ENCODE measurements around the gene SKAP2.
"Not testable (repeated sequence)": the region's sequence is repeated elsewhere in the genome, so short reads cannot be mapped to it uniquely, and the experiment has no call there.

SKAP2 gene

DNA sequence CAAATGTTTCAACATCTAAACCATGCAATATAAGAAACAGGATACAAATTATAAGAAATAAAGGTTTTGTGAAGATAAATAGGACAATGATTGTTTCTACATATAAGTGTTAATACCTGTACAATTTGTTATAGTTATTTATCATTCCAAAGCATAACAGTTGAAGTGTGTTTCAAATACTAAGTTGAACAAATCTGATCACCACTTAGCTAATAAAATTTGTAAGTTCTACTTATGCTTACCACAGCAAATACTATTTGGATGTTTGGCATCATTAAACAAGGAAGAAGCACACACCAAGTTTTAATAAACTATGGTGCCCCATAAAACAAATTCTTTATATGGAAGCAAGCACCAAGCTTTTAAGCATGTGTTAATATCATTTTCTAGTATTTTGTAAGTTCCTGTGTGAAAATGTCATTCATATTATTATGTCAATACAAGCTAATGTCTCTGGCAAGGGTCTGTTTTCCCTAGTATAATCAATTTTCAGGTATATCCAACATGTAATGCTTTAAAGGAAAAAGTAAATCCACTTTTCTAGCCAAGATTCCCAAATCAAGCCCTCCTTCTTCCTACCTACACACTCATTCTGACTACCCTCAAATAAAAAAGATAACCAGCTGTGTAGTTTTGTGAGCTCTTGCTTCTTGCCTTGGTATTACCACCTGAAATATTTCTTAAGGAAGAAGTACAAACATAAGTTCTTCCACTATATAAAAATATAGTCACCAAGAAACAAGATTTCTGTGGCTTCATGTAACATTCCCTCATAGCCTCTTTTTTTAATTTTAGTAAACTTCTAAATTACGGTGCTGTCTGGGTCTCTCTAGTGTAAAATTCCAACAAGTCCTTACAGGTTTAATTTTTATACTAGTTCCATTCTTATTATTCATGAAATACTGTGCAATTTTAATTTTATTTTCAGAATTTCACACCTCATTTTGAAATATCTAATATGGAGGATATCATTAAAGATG is 9.2 kb downstream of the SKAP2 start:
- Histone ChIP-seq H3K9ac (ENCODE audit: low read length) (no peak overlapping the region), H3K36me3 (ENCODE audit: control insufficient read depth, insufficient read depth, low read length) (no peaks in the 10 kb centered on the region), H3K27me3 (ENCODE audit: control insufficient read depth, insufficient read depth, low read length) (no peaks in the 10 kb centered on the region), H3K4me3 (ENCODE audit: low read length) (no peak overlapping the region), H3K27ac (ENCODE audit: low read depth, low read length) (no peak overlapping the region), H3K4me1 (ENCODE audit: control insufficient read depth, insufficient read depth, low read length) (no peaks in the 10 kb centered on the region)

- Histone ChIP-seq H3K27ac (ENCODE audit: low read depth, low read length) (no peak overlapping the region), H3K4me1 (ENCODE audit: control insufficient read depth, insufficient read depth, low read length) (no peaks in the 10 kb centered on the region), H3K27me3 (ENCODE audit: control insufficient read depth, insufficient read depth, low read length) (no peaks in the 10 kb centered on the region), H3K36me3 (ENCODE audit: control insufficient read depth, insufficient read depth, low read length) (no peaks in the 10 kb centered on the region), H3K4me3 (ENCODE audit: low read length) (no peak overlapping the region), H3K9ac (ENCODE audit: low read length) (no peak overlapping the region)
Observed at GRCh38 chr7:26853788-26854393, 10.5 kb downstream of the SKAP2 start.

DNA sequence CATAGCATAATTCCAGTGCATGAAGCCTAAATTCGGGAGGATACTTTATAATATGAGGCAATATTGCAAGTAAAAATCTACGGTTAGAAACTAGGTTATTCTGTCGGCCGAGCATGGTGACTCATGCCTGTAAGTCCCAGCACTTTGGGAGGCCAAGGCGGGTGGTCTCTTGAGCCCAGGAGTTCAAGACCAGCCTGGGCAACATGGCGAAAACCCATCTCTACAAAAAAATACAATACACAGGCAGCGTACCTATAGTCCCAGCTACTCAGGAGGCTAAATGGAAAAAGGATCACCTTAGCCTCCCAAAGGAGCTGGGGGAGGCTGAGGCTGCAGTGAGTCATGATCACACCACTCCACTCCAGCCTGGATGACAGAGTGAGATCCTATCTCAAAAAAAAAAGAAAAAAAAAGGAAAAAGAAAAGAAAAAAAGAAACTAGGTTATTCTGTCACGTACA is 14.2 kb downstream of the SKAP2 start:
- Histone ChIP-seq H3K9ac (ENCODE audit: low read length) (no peak overlapping the region), H3K4me3 (ENCODE audit: low read length) (no peak overlapping the region), H3K27me3 (ENCODE audit: control insufficient read depth, insufficient read depth, low read length) (no peaks in the 10 kb centered on the region), H3K27ac (ENCODE audit: low read depth, low read length) (no peak overlapping the region), H3K36me3 (ENCODE audit: control insufficient read depth, insufficient read depth, low read length) (no peaks in the 10 kb centered on the region), H3K4me1 (ENCODE audit: control insufficient read depth, insufficient read depth, low read length) (no peaks in the 10 kb centered on the region)

GRCh38 chr7:26843705-26844104 is 20.7 kb downstream of the SKAP2 start:
- no peaks in the 10 kb centered on the region for H3K27me3 ChIP-seq (ENCODE audit: control insufficient read depth, insufficient read depth, low read length)

GRCh38 chr7:26842897-26843296 is 21.5 kb downstream of the SKAP2 start:
- Histone ChIP-seq H3K4me3 (ENCODE audit: low read length) (no peak overlapping the region), H3K36me3 (ENCODE audit: control insufficient read depth, insufficient read depth, low read length) (no peaks in the 10 kb centered on the region), H3K27me3 (ENCODE audit: control insufficient read depth, insufficient read depth, low read length) (no peaks in the 10 kb centered on the region), H3K4me1 (ENCODE audit: control insufficient read depth, insufficient read depth, low read length) (no peaks in the 10 kb centered on the region), H3K9ac (ENCODE audit: low read length) (no peak overlapping the region), H3K27ac (ENCODE audit: low read depth, low read length) (no peak overlapping the region)

More at GRCh38 chr7:26843705-26844104, 20.7 kb downstream of the SKAP2 start:
- Histone ChIP-seq H3K27ac (ENCODE audit: low read depth, low read length) (no peak overlapping the region), H3K4me3 (ENCODE audit: low read length) (no peak overlapping the region), H3K9ac (ENCODE audit: low read length) (no peak overlapping the region), H3K36me3 (ENCODE audit: control insufficient read depth, insufficient read depth, low read length) (no peaks in the 10 kb centered on the region), H3K4me1 (ENCODE audit: control insufficient read depth, insufficient read depth, low read length) (no peaks in the 10 kb centered on the region)

- Histone ChIP-seq H3K27me3 (ENCODE audit: control insufficient read depth, insufficient read depth, low read length) (no peaks in the 10 kb centered on the region), H3K36me3 (ENCODE audit: control insufficient read depth, insufficient read depth, low read length) (no peaks in the 10 kb centered on the region), H3K27ac (ENCODE audit: low read depth, low read length) (no peak overlapping the region), H3K4me3 (ENCODE audit: low read length) (no peak overlapping the region), H3K4me1 (ENCODE audit: control insufficient read depth, insufficient read depth, low read length) (no peaks in the 10 kb centered on the region), H3K9ac (ENCODE audit: low read length) (no peak overlapping the region)
Observed at GRCh38 chr7:26841003-26841739, 23.2 kb downstream of the SKAP2 start.

DNA sequence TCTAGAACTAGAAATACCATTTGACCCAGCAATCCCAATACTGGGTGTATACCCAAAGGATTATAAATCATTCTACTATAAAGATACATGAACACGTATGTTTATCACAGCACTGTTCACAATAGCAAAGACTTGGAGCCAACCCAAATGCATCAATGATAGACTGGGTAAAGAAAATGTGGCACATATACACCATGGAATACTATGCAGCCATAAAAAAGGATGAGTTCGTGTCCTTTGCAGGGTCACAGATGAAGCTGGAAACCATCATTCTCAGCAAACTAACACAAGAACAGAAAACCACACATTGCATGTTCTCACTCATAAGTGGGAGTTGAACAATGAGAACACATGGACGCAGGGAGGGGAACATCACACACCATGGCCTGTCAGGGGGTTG is 27.6 kb downstream of the SKAP2 start:
- H3K9ac ChIP-seq (ENCODE audit: low read length); H3K27ac ChIP-seq (ENCODE audit: low read depth, low read length); H3K27me3 ChIP-seq (ENCODE audit: control insufficient read depth, insufficient read depth, low read length); H3K4me3 ChIP-seq (ENCODE audit: low read length); H3K36me3 ChIP-seq (ENCODE audit: control insufficient read depth, insufficient read depth, low read length); H3K4me1 ChIP-seq (ENCODE audit: control insufficient read depth, insufficient read depth, low read length): not testable (repeated sequence)

GRCh38 chr7:26815426-26815825 is 49.0 kb downstream of the SKAP2 start:
- H3K9ac ChIP-seq (ENCODE audit: low read length) = no peak overlapping the region
- H3K27ac ChIP-seq (ENCODE audit: low read depth, low read length) = no peak overlapping the region
- H3K4me1 ChIP-seq (ENCODE audit: control insufficient read depth, insufficient read depth, low read length) = no peaks in the 10 kb centered on the region
- no peak overlapping the region for H3K4me3 ChIP-seq (ENCODE audit: low read length)
- no peaks in the 10 kb centered on the region for H3K36me3 ChIP-seq (ENCODE audit: control insufficient read depth, insufficient read depth, low read length)
- no peaks in the 10 kb centered on the region for H3K27me3 ChIP-seq (ENCODE audit: control insufficient read depth, insufficient read depth, low read length)

DNA sequence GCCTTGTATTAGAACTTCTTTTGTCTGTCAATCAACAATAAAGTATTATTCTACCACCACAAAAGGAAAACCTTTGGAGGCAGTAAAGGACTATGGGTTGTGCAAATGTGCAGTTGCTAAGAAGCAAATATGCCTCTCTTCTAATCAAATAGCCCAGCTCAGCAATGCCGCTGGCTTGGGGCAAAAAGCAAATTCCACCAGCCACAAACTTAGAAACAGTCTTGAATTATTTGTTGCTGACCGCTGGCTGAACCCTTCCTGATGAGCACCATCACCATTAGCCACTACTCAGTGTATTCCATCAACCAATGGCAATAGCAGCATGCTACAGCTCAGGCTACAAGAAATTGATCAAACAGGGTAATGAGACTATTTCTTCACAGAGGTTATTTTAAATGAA is 51.0 kb downstream of the SKAP2 start:
- no peak overlapping the region for H3K4me3 ChIP-seq (ENCODE audit: low read length)
- no peak overlapping the region for H3K27ac ChIP-seq (ENCODE audit: low read depth, low read length)
- H3K36me3 ChIP-seq (ENCODE audit: control insufficient read depth, insufficient read depth, low read length) = no peaks in the 10 kb centered on the region
- H3K27me3 ChIP-seq (ENCODE audit: control insufficient read depth, insufficient read depth, low read length) = no peaks in the 10 kb centered on the region
- no peak overlapping the region for H3K9ac ChIP-seq (ENCODE audit: low read length)
- H3K4me1 ChIP-seq (ENCODE audit: control insufficient read depth, insufficient read depth, low read length) = no peaks in the 10 kb centered on the region

DNA sequence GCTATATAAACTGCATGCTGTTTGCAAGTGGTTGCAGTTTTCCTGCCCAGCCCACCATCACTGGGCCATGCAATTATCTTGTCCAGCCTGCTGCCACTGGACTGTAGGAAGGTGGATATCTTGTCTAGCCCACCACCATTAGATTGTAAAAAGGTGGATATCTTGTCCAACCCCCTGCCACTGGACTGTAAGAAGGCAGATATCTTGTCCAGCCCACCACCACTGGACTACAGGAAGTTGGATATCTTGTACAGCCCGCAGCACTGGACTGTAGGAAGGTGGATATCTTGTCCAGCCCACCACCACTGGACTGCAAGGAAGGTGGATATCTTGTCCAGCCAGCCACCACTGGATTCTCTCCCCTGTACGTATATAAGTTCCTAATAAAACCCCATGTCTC is 69.8 kb downstream of the SKAP2 start:
- Histone ChIP-seq H3K27me3 (ENCODE audit: control insufficient read depth, insufficient read depth, low read length) (no peaks in the 10 kb centered on the region), H3K27ac (ENCODE audit: low read depth, low read length) (no peak overlapping the region), H3K4me3 (ENCODE audit: low read length) (no peak overlapping the region), H3K9ac (ENCODE audit: low read length) (no peak overlapping the region), H3K36me3 (ENCODE audit: control insufficient read depth, insufficient read depth, low read length) (no peaks in the 10 kb centered on the region), H3K4me1 (ENCODE audit: control insufficient read depth, insufficient read depth, low read length) (no peaks in the 10 kb centered on the region)

- Histone ChIP-seq H3K27me3 (ENCODE audit: control insufficient read depth, insufficient read depth, low read length) (no peaks in the 10 kb centered on the region), H3K4me1 (ENCODE audit: control insufficient read depth, insufficient read depth, low read length) (no peaks in the 10 kb centered on the region), H3K36me3 (ENCODE audit: control insufficient read depth, insufficient read depth, low read length) (no peaks in the 10 kb centered on the region), H3K27ac (ENCODE audit: low read depth, low read length) (no peak overlapping the region), H3K4me3 (ENCODE audit: low read length) (no peak overlapping the region), H3K9ac (ENCODE audit: low read length) (no peak overlapping the region)
Observed at GRCh38 chr7:26792576-26792975, 71.8 kb downstream of the SKAP2 start.

DNA sequence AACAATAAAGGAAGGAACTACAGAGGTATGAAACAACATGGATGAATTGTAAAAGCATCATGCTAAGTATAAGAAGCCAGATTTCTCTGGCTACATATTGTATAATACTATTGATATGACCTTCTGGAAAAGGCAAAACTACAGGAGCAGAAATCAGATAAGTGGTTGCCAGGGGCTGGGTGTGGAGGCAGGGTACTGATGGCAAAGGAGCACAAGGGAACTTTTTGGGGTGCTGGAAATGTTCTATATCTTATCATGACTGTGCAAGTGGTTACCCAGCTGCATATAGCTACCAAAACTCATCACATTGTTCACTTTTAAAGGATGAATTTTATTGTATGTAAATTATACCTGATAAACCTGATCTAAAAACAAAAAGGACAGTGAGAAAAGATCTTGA is 72.4 kb downstream of the SKAP2 start:
- Histone ChIP-seq H3K36me3 (ENCODE audit: control insufficient read depth, insufficient read depth, low read length) (no peaks in the 10 kb centered on the region), H3K9ac (ENCODE audit: low read length) (no peak overlapping the region), H3K4me1 (ENCODE audit: control insufficient read depth, insufficient read depth, low read length) (no peaks in the 10 kb centered on the region), H3K4me3 (ENCODE audit: low read length) (no peak overlapping the region), H3K27me3 (ENCODE audit: control insufficient read depth, insufficient read depth, low read length) (no peaks in the 10 kb centered on the region), H3K27ac (ENCODE audit: low read depth, low read length) (no peak overlapping the region)

All from rectal smooth muscle tissue (tissue), 1 donor.